ENCODE results near the gene ASAP2.

Gene ASAP2

DNA sequence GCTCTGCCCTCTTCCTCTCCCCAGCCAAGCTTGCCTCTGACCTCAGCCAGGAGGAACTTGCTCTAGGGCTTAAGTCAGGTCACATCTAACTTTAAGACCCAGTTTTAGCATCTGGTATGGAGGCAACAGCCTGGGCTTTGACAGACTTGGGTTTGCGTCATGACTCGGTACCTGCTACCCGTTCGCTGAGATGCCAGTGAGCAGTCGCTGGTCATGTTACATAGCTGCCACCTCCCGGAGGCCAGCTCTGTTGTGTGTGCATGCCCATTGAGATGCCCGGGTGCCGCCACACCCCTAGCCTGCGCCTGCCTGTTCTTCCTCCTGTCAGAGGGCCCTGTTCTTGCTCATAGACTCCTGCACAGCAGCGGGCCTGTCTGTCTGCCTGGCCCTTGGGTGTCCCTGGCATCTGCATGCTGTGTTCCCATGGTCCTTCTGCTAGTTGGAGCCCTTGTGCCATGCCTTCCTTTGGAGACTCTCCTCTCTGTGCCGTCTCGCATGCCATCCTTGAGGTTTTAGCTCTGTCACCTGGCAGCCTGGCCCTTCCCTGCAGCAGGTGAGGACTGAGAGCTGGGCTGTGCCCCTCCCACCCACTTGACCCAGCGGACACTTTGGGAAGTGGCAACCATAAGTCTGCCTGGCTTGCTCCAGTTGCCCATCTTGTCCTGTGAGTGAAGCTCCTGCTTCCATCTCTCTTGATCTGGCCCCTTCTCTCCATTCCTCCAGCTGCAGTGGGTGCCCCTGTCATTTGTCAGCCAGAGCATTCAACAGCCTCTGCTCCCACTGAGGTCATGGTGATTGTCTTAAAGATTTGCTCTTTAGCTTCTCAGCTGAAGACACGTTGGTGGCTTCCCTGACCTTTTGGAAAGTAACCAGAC lies 24.9 kb downstream of the ASAP2 start:
- DNase-seq: no peak
- no peak for ATAC-seq

DNA sequence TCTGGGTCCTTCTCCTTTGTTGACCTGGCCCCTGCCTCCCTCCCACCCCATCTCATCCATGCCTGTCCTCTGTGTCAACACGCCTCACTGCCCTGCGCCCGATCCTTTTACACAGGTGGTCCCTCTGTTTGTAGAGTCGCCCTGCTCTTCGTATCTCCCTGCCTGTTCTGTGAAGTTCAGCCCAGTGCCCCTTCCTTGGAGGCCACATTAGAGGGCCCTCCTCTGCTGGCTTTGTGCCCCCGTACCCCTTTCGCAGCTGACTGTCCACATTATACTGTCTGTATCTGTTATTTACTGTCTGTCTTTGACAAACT lies 25.5 kb downstream of the ASAP2 start:
- ATAC-seq: no peak

DNA sequence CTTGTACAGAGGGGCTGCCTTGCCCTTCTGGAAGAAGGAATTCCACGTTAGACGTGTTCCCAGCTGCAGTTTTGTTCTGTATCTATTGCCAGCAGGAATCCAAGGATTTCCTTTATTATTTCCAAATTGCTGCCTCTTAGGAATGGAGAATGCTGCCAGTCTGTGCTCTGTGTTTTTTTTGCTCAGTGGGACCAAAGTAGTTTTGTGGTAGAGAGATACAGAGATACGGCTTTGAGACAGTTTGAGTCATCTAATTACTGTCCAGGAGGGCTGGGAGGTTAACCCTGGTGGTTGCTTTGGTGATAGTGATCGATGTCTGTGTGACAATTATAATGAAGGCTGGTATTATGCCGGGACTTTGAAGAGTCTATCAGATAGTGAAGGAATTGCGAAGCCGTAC lies 26.3 kb downstream of the ASAP2 start:
- DNase-seq (no peak), ATAC-seq (peak; percentile 25)

More for the DNA sequence above, 25.5 kb downstream of the ASAP2 start:
- DNase-seq: no peak

DNA sequence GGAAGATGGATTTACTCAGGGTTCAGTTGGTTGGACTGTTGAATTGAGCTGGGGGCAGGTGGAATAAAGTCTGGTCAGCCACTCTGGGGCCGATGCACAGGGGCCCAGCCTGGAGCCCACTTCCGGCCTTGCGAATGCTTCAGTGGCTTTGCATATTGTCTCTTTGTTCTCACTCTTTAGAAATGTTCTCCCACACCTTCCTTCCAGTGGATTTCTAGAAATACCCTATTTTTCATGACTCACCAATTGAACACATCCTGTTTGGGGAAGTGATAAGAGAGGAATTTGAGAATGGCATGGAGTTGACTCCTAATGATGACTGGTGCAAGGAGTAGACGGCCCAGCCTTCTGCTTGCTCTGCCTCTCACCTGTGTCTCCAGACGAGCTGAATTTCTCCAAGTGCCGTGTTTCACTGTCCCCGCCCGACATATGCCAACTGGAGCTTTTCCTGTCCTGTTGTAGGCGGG lies 28.1 kb downstream of the ASAP2 start:
- no peak for DNase-seq
- no peak for ATAC-seq

GRCh38 chr2:9235147-9236044 lies 28.8 kb downstream of the ASAP2 start:
- DNase-seq: no peak

GRCh38 chr2:9236045-9236344 lies 29.4 kb downstream of the ASAP2 start:
- no peak for DNase-seq
- no peak for ATAC-seq

More at GRCh38 chr2:9235147-9236044, 28.8 kb downstream of the ASAP2 start:
- no peak for ATAC-seq

DNA sequence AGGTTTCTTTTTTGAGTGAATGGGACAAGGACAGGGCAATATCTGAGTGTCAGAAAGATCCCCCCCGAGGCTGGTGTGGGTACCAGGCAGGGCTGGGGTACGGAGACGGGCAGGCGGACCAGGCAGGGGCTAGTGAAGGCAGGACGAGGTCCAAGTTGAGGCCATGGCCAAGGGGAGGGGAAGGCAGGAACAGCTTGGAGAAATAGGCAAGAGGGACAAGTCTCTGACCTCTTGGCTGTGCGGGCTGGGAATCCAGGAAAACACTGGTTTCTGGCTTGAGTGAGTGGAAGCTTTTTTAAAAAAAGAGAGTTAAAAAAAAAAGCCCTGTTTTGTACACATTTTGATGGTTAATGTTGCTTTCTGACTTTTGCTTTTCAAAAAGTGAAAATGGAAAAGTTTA lies 30.3 kb downstream of the ASAP2 start:
- ATAC-seq: no peak

DNA sequence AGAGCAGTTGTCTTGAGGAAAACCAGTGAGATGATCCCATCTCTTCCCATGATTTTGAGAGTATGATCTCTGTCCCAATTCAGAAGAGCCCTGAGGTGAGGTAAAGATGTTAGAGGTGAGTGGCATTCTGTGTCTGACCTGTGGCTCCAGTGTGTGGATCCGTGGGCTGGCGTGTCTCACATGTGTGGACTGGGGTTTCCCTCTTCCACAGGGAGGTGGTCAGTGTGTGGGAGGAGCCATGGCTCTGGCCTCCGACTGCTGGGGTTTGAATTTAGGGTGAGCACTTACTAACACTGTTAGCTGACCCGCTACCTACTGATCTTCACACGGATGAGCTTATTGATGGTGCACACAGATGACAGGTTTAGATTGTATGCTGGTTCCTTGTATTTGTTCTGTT lies 31.2 kb downstream of the ASAP2 start:
- DNase-seq (no peak), ATAC-seq (no peak)

More for the DNA sequence above, 30.3 kb downstream of the ASAP2 start:
- DNase-seq: no peak

DNA sequence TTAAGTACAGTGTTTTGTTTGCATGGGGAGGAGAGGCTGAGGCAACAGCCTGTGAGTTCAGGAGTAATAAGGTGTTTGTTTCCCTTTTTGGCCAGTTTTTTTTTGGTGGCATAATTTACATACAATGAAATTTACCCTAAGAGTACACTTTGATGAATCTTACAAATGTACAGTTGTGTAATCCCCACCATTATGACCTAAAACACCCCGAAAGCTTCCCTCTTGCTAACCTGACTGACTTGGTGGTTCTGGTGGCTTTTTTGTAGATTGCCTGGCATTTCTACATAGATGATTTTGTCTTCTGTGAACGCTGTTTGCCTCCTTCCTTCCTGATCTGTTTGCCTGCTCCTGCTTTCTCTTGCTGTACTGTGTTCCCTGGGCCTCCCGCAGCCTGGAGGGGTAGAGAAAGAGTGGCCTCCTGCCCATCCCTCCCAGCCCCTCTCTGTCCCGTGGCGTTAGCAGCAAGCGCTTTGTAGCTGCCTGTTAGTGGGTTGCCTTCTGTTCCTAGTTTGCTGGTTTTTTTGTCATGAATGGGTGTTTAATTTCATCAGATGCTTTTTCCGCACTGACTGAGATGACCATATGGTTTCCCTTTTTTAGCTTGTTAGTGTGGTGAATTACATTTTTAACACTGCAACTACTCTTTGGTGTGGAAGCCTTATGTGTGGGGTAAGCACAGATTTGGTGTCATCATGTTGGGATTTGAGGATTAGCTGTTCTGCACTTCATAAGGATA lies 32.1 kb downstream of the ASAP2 start:
- no peak for DNase-seq
- ATAC-seq: no peak

DNA sequence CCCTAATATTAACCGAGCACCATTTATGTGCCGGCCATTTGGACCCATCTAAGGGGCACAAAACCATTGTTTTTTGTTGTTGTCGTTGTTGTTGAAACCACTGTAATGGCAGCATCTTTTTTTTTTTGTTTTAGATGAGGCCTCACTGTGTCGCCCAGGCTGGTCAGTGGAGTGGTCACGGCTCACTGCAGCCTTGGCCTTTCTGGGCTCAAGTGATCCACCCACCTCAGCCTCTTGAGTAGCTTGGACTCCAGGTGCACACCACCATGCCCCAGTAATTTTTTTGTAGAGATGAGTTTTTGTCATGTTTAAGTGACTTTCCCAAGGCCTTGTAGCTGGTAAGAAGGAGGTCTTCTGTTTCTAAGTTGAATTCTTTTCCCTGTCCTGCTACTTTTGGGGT lies 33.0 kb downstream of the ASAP2 start:
- ATAC-seq (no peak), DNase-seq (no peak)

DNA sequence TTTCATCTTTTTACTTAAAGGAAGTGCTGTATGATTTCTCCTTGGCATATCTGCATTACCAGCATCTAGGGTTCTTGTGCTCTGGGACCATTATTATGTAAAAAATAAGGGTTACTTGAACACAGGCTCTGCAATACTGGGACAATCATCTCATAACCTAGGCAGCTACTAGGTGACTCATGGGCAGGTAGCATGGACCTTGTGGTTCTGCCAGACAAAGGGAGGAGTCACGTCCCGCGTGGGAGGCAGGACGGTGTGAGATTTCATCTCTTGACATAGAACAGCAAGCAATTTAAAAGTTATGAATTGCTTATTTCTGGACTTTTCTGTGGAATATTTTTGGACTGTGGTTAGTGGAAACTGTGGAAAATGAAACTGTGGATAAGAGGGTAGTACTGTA lies 34.1 kb downstream of the ASAP2 start:
- no peak for ATAC-seq
- DNase-seq: no peak

- no peak for DNase-seq
- ATAC-seq: no peak
These were observed 34.6 kb downstream of the ASAP2 start for GRCh38 chr2:9241233-9241632.

DNA sequence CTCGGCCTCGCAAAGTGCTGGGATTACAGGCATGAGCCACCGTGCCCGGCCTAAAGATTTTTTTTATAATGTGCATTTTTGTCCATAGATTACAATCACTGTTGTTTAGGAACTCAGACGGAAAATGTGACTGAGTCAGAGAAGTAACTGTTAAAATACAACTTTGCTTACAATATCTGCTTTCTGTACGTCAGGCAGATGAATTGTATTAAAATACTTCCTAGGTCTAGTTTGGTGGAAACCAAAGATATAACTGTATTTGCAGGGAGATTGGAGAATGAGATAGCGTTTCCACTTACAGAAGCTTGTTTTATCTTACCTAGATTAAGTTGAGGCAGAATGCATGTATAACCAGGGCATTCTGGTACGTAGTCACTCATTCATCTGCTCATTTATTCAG lies 36.7 kb downstream of the ASAP2 start:
- no peak for DNase-seq
- ATAC-seq: no peak

- ATAC-seq: peak; percentile 55
- DNase-seq: no peak
These were observed 38.5 kb downstream of the ASAP2 start for GRCh38 chr2:9244985-9245544.

- DNase-seq (no peak), ATAC-seq (no peak)
These were observed 40.6 kb downstream of the ASAP2 start for GRCh38 chr2:9247177-9247576.

DNA sequence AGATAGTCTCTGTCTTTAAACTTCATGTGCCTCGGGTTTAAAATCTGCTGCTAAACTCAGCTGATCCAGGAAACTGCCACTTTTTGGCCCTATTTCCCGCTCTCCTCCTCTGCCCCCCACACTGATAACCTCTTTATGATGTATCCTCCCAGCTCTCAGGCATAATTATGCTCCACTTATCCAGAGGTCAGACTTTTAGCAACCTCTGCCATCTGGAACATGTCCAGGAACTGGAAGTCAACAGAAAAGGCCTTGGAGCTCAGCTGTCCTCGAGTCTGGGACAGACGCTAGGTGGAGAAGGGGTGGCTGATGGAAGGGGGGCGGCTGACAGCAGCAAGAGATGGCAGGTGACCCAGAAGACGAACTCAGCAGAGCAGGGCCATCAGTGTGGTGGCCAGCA lies 41.2 kb downstream of the ASAP2 start:
- no peak for DNase-seq
- ATAC-seq: no peak

DNA sequence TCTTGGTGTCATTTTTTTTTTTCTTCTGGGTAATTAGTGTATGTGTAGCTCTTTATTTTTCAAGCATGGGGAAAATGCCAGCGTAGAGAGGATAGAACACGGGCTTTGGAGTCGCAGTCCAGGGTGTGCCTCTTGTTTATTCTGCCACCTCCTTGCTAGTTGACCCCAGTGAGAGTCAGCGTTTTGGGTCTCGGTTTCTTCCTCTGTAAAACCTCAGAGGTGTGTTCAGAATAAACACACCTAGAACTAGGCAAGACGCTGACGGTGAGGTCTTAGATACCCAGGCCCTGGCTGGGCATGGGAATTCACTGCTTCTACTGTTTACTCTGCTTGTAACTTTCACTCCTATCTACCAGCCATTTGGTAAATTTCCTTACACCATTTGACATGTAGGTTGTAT lies 41.8 kb downstream of the ASAP2 start:
- ATAC-seq (no peak), DNase-seq (no peak)

DNA sequence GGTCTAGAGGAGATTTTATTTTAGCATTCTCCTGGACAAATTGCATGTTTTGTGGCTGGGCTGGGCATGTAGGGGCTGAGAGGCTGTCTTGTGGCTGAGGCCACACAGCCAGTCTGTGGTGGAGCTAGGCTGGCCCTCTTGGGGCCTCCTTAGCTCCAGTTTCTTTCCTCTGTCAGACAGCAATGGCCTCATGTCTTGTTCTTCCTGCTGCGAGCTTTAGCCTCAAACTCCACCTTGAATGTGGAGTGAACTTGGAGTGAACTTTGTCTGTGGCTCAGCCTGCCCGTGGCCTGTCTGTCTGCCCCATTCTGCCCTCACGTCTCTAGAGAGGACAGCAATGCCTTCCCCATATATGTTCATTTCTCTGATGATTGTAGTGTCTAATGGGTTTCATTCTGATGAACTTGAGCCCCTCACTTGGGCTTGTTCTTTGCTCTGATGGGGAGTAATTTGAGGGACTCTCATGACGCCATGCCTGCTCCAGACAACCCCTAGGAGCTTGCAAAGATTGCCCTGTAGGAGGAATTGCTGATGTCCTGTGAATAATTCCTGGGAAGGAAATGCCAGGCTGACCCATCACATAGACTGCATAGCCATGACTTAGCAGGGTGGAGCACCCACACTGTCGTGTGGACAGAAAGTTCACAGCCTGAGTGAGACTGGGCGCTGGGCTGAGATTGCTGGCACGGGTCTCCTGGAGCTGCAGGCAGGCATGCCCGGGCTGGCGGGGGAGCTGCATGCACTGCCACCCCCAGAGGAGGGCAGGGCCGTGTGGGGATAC lies 42.6 kb downstream of the ASAP2 start:
- DNase-seq (no peak), ATAC-seq (no peak)

- ATAC-seq: no peak
- DNase-seq: no peak
These were observed 43.5 kb downstream of the ASAP2 start for GRCh38 chr2:9250091-9250490.

DNA sequence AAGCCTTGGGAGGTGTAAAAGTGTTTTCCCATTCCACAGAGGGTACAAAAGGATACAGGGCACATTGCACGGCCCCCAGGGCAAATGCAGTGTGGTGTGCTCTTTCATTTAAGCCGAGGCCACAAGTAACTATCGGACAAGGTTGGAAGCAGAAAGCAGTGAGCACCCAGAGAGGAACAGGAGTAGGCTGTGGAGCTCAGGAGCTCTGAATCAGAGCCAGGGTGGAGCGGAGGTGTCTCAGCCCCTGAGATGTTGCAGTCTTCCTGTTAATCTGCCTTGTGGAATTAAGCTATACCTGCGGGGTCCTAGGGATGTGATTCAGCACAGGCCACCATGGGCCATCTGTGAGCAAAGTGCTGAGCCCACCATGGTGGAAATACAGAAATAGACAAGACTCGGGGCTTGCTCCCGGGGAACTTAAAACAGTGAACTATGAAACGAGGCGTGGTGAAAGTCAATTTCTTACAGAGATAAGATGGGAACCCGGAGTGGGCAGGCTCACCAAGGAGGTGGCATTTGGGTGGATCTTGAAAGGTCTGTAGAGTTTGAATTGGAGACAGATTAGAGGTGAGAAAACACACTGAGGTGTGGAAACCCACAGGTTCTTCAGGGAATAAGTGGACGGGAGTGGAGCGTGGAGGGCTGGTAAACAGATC lies 44.0 kb downstream of the ASAP2 start:
- ATAC-seq (no peak), DNase-seq (no peak)
